ENCODE data around the gene GNAL. TPM values are rescaled to one million over a fixed set of nuclear protein-coding genes. Genes with fewer than 3 reads are reported as not detected.
A peak's percentile ranks its signal among the peaks of the same experiment; 100 is the strongest.

The GNAL gene
- total RNA-seq, 2 donors from 2014 or later = 2.1 to 33.0 TPM

DNA sequence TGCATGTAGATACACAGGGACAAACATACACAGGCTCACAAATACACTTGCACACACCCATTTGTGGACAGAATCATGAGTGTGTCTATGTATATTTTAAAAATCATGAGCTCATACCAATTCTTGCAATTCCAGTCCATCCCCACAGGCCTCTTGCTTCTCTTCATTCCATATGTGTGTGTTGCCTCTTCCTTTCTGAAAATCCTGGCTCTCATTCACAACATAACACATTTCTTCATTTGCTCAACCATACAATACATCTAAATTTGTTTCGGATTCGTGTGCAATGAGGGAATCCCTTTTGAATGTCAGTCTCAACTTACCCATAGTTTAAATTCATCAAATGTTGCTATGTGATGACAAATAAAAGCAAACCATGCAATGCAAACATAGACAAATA is 51.4 kb downstream of the GNAL start:
- H3K36me3 ChIP-seq (replicated peaks in 1 of 2; ENCODE audit: insufficient read depth in 1 of 2, low read depth in 2 of 2) = no peaks in the 10 kb centered on the region
- no peaks in the 10 kb centered on the region for H3K27me3 ChIP-seq
- intact Hi-C loops (cut with DNase I) = no loop called here
- no peaks in the 10 kb centered on the region for H3K9me3 ChIP-seq
- no peak overlapping the region for H3K27ac ChIP-seq
- no peak for ATAC-seq
- no peak overlapping the region for H3K4me3 ChIP-seq
- TF ChIP-seq POLR2A (IDR thresholded peaks at IDR 0.05) = no peak
- TF ChIP-seq, protein P1, sequence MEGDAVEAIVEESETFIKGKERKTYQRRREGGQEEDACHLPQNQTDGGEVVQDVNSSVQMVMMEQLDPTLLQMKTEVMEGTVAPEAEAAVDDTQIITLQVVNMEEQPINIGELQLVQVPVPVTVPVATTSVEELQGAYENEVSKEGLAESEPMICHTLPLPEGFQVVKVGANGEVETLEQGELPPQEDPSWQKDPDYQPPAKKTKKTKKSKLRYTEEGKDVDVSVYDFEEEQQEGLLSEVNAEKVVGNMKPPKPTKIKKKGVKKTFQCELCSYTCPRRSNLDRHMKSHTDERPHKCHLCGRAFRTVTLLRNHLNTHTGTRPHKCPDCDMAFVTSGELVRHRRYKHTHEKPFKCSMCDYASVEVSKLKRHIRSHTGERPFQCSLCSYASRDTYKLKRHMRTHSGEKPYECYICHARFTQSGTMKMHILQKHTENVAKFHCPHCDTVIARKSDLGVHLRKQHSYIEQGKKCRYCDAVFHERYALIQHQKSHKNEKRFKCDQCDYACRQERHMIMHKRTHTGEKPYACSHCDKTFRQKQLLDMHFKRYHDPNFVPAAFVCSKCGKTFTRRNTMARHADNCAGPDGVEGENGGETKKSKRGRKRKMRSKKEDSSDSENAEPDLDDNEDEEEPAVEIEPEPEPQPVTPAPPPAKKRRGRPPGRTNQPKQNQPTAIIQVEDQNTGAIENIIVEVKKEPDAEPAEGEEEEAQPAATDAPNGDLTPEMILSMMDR (IDR thresholded peaks at IDR 0.05) = no peak
- no peaks in the 10 kb centered on the region for H3K4me1 ChIP-seq
- DNase-seq = no peak
- WGBS, 2 donors = 65 to 84% methylated on average over 2 of the region's 2 CpGs

DNA sequence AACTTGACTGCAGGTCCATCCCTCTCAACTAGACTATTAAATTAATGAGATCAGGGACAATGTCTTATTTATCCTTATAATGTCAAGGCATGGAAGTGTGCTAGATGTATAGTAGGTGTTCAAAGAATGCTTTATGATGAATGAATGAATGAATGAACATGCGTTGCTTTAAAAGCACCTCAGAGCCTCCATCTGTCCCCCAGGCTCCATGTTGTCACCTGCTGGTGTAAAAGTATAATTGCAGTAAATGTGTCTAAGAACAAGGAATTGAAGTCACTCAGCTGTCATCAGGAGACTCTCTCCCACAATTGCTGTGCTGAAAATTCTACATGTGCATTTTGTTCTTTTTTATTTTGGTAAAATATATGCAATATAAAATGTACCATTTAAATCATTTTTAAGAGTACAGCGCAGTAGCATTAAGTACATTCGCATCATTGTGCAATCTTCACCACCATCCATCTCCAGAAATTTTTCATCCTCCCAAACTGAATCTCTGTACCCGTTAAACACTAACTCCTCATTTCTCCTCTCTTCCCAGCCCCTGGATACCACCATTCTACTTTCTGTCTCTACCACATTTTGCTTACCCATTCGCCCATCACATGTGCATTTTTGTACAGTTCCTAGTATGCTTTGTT is 52.6 kb downstream of the GNAL start:
- DNase-seq (no peak), ATAC-seq (peak; percentile 35)
- H3K27ac ChIP-seq = no peak overlapping the region
- H3K4me1 ChIP-seq = no peaks in the 10 kb centered on the region
- TF ChIP-seq, protein P1 (IDR thresholded peaks at IDR 0.05) = peak in 6 of 7 experiments; percentile 31 to 44 (median 38)
- TF ChIP-seq POLR2A (IDR thresholded peaks at IDR 0.05) = no peak
- H3K9me3 ChIP-seq = no peaks in the 10 kb centered on the region
- no peak overlapping the region for H3K4me3 ChIP-seq
- no peaks in the 10 kb centered on the region for H3K36me3 ChIP-seq (replicated peaks in 1 of 2; ENCODE audit: insufficient read depth in 1 of 2, low read depth in 2 of 2)
- intact Hi-C loops (cut with DNase I) = no loop called here
- no peaks in the 10 kb centered on the region for H3K27me3 ChIP-seq
- 50 to 57% methylated on average over 5 of the region's 5 CpGs for WGBS, 2 donors

DNA sequence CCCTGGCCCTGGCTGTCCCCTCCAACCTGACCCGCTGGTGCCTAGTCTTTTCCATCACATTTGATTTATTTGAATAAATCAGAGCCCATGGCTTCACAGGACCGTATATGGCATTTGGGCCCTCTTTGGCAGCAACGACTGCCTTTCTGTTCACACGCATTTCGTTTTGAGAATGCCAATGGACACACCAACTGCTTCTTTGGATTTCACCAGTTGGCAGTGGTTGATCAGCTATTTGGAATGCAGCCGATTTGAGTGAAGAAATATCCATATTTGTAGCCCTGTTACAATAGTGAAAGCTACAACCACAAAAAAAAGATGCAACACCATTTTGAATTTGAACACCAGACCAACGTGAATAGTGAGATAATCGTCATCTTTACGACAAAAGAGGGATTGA is 56.5 kb downstream of the GNAL start:
- Histone ChIP-seq H3K9me3 (no peaks in the 10 kb centered on the region), H3K27ac (no peak overlapping the region), H3K36me3 (replicated peaks in 1 of 2; ENCODE audit: insufficient read depth in 1 of 2, low read depth in 2 of 2) (no peaks in the 10 kb centered on the region), H3K4me1 (no peaks in the 10 kb centered on the region), H3K27me3 (no peaks in the 10 kb centered on the region), H3K4me3 (no peak overlapping the region)
- no peak for TF ChIP-seq POLR2A (IDR thresholded peaks at IDR 0.05)
- TF ChIP-seq, protein P1 (IDR thresholded peaks at IDR 0.05) = no peak
- ATAC-seq (no peak), DNase-seq (no peak)
- 75 to 84% methylated on average over 9 of the region's 9 CpGs for WGBS, 2 donors
- intact Hi-C loops (cut with DNase I) = no loop called here

DNA sequence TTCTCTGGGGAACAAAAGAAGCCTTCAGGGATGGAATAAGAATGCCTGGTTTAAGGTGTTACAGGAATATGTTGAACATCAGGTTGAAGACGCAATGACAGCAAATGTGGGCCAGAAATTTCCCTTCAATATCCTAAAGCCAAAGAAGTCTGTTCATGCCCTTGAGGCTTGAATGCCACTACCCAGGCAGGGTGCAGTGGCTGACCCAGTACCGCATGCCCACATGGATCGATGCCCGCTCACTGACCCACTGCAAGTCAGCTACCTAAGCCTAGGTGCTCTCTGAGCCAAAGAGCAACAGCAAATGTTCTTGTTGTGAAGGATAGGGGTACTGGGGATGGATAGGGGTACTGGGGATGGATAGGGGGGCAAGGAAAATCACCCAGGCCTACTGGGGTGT is 58.2 kb downstream of the GNAL start:
- no peak for DNase-seq
- intact Hi-C loops (cut with DNase I) = no loop called here

More for the DNA sequence above, 58.2 kb downstream of the GNAL start:
- peaks cover 0 to 11% of the 10 kb centered on the region in 2 donors for H3K27me3 ChIP-seq
- H3K4me1 ChIP-seq = peaks cover 12% of the 10 kb centered on the region
- ATAC-seq = no peak
- WGBS, 2 donors = 92 to 98% methylated on average over 4 of the region's 4 CpGs
- no peak overlapping the region for H3K4me3 ChIP-seq
- TF ChIP-seq, protein P1 (IDR thresholded peaks at IDR 0.05) = no peak
- no peak for TF ChIP-seq POLR2A (IDR thresholded peaks at IDR 0.05)
- no peaks in the 10 kb centered on the region for H3K9me3 ChIP-seq
- H3K36me3 ChIP-seq (replicated peaks in 1 of 2; ENCODE audit: insufficient read depth in 1 of 2, low read depth in 2 of 2) = no peaks in the 10 kb centered on the region
- no peak overlapping the region for H3K27ac ChIP-seq

All from body of pancreas (tissue), 4 donors.